Activated naive CD8-positive, alpha-beta T cell treated with anti-CD3 and anti-CD28 coated beads, Interleukin-2, amount 50 U/mL, for 24 hours (primary cell): Measurements from ENCODE around the gene PCDHGA5.
"Not testable (repeated sequence)": the region's sequence is repeated elsewhere in the genome, so short reads cannot be mapped to it uniquely, and the experiment has no call there.

Experiments
- ATAC-seq: fragments of 150-1000 bp; cut with Tn5 transposase; one replicate; pipeline ENCODE4 v1.10.0; 2021
- DNase-seq: peaks from one replicate; pipeline ENCODE4 v3.0.0; 2021
- H3K27ac Mint-ChIP-seq: one replicate; pipeline ENCODE4 v1.8.0; 2021; ENCODE audit warnings: mild to moderate bottlenecking, mixed read lengths
- H3K27me3 Mint-ChIP-seq: one replicate; pipeline ENCODE4 v1.8.0; 2021; ENCODE audit warnings: mixed read lengths
- H3K36me3 Mint-ChIP-seq: one replicate; pipeline ENCODE4 v1.8.0; 2021; ENCODE audit warnings: low read depth, mixed read lengths
- H3K4me1 Mint-ChIP-seq: one replicate; pipeline ENCODE4 v1.8.0; 2021; ENCODE audit warnings: mixed read lengths
- H3K4me3 Mint-ChIP-seq: one replicate; pipeline ENCODE4 v1.8.0; 2021; ENCODE audit warnings: mild to moderate bottlenecking, moderate library complexity, mixed read lengths
- H3K9me3 Mint-ChIP-seq: one replicate; pipeline ENCODE4 v1.8.0; 2021; ENCODE audit warnings: mixed read lengths

The PCDHGA5 gene

GRCh38 chr5:141366016-141366896, 2.3 kb downstream of the PCDHGA5 start:
- peaks cover 75% of the 10 kb centered on the region for H3K27me3 Mint-ChIP-seq
- H3K4me3 Mint-ChIP-seq = no peak overlapping the region
- DNase-seq (no peak), ATAC-seq (no peak)
- no peak overlapping the region for H3K27ac Mint-ChIP-seq
- H3K4me1 Mint-ChIP-seq = peaks cover 2% of the 10 kb centered on the region
- peaks cover 34% of the 10 kb centered on the region for H3K36me3 Mint-ChIP-seq
- H3K9me3 Mint-ChIP-seq = peaks cover 49% of the 10 kb centered on the region

DNA sequence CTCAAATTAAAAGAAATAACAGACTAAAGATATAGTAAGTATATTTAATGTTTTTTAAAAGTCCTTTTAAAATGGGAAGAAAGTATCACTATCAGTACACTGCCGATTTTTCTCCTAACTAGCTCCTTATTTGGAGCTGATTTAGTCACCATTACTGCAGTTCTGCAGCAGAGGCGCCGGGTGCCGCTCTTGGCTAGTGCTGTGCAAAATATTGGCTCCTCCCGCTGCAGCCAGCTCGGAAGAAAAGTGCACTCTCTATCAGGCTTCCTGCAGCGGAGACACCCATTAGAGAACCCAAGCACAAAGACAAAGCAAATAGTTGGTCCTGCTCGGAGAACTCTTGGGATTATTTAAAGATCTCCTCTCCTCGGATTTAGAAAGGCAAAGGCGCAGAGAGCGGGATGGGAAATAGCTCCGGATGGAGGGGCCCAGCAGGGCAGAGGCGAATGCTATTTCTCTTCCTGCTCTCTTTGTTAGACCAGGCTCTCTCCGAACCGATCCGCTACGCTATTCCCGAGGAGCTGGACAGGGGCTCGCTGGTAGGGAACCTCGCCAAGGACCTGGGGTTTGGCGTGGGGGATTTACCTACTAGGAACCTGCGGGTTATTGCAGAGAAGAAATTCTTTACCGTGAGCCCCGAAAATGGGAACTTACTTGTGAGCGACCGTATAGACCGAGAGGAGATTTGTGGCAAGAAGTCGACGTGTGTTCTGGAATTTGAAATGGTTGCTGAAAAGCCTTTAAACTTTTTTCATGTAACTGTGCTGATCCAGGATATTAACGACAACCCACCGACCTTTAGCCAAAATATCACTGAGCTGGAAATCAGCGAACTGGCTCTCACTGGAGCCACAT, 6.3 kb downstream of the PCDHGA5 start, which contains the start of gene PCDHGB3:
PCDHGB3 (plus strand) TSS at position 249 of the 855 bp plus-strand sequence; CDS start at position 402, 153 bp downstream.
- peak; percentile 13 for DNase-seq
- Mint-ChIP-seq H3K4me3 (peak within 1 kb of the TSS; percentile 62), H3K4me1 (peaks cover 2% of the 10 kb centered on the region), H3K27ac (no peak within 1 kb of the TSS), H3K36me3 (peaks cover 32% of the 10 kb centered on the region), H3K9me3 (peaks cover 43% of the 10 kb centered on the region), H3K27me3 (peaks cover 74% of the 10 kb centered on the region)
- peak; percentile 43 for ATAC-seq

DNA sequence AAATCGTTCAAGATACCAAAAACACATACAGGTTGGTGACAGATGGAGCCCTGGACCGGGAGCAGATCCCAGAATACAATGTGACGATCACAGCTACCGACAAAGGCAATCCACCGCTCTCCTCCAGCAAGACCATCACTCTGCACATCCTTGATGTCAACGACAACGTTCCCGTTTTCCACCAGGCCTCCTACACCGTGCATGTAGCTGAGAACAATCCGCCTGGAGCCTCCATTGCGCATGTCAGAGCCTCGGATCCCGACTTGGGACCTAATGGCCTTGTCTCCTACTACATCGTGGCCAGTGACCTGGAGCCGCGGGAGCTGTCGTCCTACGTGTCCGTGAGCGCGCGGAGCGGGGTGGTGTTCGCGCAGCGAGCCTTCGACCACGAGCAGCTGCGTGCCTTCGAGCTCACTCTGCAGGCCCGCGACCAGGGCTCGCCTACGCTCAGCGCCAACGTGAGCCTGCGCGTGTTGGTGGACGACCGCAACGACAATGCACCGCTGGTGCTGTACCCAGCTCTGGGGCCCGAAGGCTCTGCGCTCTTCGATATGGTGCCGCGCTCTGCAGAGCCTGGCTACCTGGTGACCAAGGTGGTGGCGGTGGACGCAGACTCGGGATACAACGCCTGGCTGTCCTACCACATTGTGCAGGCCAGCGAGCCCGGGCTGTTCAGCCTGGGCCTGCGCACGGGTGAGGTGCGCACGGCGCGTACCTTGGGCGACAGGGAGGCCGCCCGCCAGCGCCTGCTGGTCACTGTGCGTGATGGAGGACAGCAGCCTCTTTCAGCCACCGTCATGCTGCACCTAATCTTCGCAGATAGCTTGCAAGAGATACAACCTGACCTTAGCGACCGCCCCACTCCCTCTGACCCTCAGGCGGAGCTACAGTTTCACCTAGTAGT, 7.9 kb downstream of the PCDHGA5 start:
- Mint-ChIP-seq H3K4me1 (peaks cover 2% of the 10 kb centered on the region), H3K4me3 (no peak overlapping the region), H3K9me3 (peaks cover 45% of the 10 kb centered on the region), H3K27ac (no peak overlapping the region), H3K36me3 (peaks cover 30% of the 10 kb centered on the region), H3K27me3 (peaks cover 70% of the 10 kb centered on the region)
- DNase-seq = no peak
- ATAC-seq = no peak

- Mint-ChIP-seq H3K27ac (no peak within 1 kb of the TSS), H3K4me1 (peaks cover 2% of the 10 kb centered on the region), H3K27me3 (peaks cover 65% of the 10 kb centered on the region), H3K36me3 (peaks cover 33% of the 10 kb centered on the region), H3K4me3 (no peak within 1 kb of the TSS), H3K9me3 (peaks cover 48% of the 10 kb centered on the region)
- ATAC-seq (no peak), DNase-seq (no peak)
Measured at GRCh38 chr5:141373673-141374317, 9.8 kb downstream of the PCDHGA5 start, which contains the start of gene PCDHGA6. Gene PCDHGA6, plus strand, starts transcription at chr5:141373891. Its CDS starts 193 bp downstream, at chr5:141374084.

DNA sequence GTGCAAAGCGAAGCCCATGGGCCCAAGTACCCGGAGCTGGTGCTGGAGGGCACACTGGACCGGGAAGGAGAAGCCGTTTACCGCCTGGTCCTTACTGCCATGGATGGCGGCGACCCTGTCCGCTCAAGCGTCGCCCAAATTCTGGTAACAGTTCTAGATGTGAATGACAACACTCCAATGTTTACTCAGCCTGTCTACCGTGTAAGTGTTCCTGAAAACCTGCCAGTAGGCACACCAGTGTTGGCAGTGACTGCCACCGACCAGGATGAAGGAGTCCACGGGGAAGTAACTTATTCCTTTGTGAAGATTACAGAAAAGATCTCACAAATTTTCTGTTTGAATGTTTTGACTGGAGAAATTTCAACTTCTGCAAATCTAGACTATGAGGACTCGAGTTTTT, 10.7 kb downstream of the PCDHGA5 start:
- H3K4me3 Mint-ChIP-seq = no peak overlapping the region
- DNase-seq (no peak), ATAC-seq (no peak)
- no peak overlapping the region for H3K27ac Mint-ChIP-seq
- peaks cover 2% of the 10 kb centered on the region for H3K4me1 Mint-ChIP-seq
- H3K36me3 Mint-ChIP-seq = peaks cover 33% of the 10 kb centered on the region
- peaks cover 66% of the 10 kb centered on the region for H3K27me3 Mint-ChIP-seq
- H3K9me3 Mint-ChIP-seq = peaks cover 53% of the 10 kb centered on the region

DNA sequence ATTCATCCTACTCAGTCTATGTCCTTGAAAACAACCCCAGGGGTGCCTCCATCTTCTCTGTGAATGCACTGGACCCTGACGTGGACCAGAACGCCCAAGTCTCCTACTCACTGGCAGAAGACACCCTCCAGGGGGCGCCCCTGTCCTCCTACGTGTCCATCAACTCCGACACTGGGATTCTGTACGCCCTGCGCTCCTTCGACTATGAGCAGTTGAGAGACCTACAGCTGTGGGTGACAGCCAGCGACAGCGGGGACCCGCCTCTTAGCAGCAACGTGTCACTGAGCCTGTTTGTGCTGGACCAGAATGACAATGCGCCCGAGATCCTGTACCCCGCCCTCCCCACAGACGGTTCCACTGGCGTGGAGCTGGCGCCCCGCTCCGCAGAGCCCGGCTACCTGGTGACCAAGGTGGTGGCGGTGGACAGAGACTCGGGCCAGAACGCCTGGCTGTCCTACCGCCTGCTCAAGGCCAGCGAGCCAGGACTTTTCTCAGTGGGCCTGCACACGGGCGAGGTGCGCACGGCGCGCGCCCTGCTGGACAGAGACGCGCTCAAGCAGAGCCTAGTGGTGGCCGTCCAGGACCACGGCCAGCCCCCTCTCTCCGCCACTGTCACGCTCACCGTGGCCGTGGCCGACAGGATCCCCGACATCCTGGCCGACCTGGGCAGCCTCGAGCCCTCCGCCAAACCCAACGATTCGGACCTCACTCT, 11.6 kb downstream of the PCDHGA5 start:
- peaks cover 33% of the 10 kb centered on the region for H3K36me3 Mint-ChIP-seq
- H3K27ac Mint-ChIP-seq, H3K4me1 Mint-ChIP-seq, ATAC-seq, DNase-seq, H3K4me3 Mint-ChIP-seq: not testable (repeated sequence)
- H3K9me3 Mint-ChIP-seq = peaks cover 52% of the 10 kb centered on the region
- peaks cover 63% of the 10 kb centered on the region for H3K27me3 Mint-ChIP-seq

DNA sequence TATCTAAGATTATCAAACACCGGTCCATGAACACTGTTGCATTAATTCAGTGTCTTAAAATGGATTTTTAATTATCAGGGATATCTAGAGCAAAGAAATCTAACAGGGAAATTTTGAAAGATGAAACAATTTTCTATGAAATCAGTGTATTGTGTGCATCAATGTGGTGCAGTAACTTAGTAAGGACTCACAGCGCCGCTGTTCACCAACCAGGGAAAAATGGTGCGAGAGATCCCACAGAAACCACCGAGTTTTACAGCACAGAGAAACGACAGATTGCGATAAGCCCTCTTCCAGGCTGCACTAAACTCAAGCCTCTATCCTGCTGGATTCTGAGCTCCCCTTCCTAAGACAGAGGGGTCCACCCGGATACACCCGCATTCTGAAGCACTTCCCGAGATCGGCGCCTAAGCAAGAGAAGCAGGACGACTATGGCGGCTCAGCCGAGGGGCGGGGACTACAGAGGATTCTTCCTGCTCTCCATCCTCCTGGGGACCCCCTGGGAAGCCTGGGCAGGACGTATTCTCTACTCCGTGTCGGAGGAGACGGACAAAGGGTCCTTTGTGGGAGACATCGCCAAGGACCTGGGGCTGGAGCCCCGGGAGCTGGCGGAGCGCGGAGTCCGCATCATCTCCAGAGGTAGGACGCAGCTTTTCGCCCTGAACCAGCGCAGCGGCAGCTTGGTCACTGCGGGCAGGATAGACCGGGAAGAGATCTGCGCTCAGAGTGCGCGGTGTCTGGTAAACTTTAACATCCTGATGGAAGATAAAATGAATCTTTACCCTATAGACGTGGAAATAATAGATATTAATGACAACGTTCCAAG, 18.7 kb downstream of the PCDHGA5 start, which contains the start of gene PCDHGA7:
PCDHGA7 (plus strand) TSS at position 274 of the 826 bp plus-strand sequence; CDS start at position 432, 158 bp downstream.
- Mint-ChIP-seq H3K4me1 (no peaks in the 10 kb centered on the region), H3K9me3 (peaks cover 54% of the 10 kb centered on the region), H3K4me3 (peak within 1 kb of the TSS; percentile 55), H3K27me3 (peaks cover 69% of the 10 kb centered on the region), H3K36me3 (peaks cover 18% of the 10 kb centered on the region), H3K27ac (no peak within 1 kb of the TSS)
- DNase-seq (no peak), ATAC-seq (no peak)

GRCh38 chr5:141383345-141383744, 19.4 kb downstream of the PCDHGA5 start:
- no peak overlapping the region for H3K4me3 Mint-ChIP-seq
- peaks cover 55% of the 10 kb centered on the region for H3K9me3 Mint-ChIP-seq
- no peak for DNase-seq
- no peak overlapping the region for H3K27ac Mint-ChIP-seq
- H3K36me3 Mint-ChIP-seq = peaks cover 20% of the 10 kb centered on the region
- no peaks in the 10 kb centered on the region for H3K4me1 Mint-ChIP-seq
- H3K27me3 Mint-ChIP-seq = peaks cover 72% of the 10 kb centered on the region
- ATAC-seq = no peak

DNA sequence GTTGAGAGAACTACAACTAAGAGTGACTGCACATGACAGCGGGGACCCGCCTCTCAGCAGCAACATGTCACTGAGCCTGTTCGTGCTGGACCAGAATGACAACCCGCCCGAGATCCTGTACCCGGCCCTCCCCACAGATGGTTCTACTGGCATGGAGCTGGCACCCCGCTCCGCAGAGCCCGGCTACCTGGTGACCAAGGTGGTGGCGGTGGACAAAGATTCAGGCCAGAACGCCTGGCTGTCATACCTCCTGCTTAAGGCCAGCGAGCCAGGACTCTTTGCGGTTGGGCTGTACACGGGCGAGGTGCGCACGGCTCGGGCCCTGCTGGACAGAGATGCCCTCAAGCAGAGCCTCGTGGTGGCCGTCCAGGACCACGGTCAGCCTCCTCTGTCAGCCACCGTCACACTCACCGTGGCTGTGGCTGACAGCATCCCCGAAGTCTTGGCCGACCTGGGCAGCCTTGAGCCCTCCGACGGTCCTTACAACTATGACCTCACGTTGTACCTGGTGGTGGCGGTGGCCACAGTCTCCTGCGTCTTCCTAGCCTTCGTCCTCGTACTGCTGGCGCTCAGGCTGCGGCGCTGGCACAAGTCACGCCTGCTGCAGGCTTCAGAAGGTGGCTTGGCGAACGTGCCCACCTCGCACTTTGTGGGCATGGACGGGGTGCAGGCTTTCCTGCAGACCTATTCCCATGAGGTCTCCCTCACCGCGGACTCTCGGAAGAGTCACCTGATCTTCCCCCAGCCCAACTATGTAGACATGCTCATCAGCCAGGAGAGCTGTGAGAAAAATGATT, 20.7 kb downstream of the PCDHGA5 start:
- ATAC-seq (no peak), DNase-seq (no peak)
- H3K27me3 Mint-ChIP-seq = peaks cover 73% of the 10 kb centered on the region
- peaks cover 52% of the 10 kb centered on the region for H3K9me3 Mint-ChIP-seq
- no peak overlapping the region for H3K27ac Mint-ChIP-seq
- H3K4me3 Mint-ChIP-seq = no peak overlapping the region
- H3K36me3 Mint-ChIP-seq = peaks cover 24% of the 10 kb centered on the region
- H3K4me1 Mint-ChIP-seq = no peaks in the 10 kb centered on the region

DNA sequence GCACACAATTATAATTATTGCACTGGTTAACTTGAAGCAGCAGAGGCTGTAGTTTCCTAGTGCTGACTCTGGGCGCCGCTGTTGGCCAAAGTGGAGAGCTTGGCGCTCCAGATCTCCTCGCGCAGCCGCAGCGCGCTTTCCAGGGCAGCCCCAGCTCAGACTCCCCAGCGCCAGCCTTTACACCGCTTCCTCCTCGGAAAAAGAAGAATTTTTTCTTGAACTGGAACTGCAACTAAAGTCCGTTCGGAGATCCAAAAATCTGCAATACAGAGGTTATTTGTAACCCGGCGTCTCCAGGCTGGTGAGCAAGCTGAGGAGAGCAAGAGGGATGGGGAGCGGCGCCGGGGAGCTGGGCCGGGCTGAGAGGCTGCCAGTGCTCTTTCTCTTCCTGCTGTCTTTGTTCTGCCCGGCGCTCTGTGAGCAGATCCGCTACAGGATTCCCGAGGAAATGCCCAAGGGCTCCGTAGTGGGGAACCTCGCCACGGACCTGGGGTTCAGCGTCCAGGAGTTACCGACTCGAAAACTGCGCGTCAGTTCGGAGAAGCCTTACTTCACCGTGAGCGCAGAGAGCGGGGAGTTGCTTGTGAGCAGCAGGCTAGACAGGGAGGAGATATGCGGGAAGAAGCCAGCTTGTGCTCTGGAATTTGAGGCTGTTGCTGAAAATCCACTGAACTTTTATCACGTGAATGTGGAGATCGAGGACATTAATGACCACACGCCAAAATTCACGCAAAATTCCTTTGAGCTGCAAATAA, 23.8 kb downstream of the PCDHGA5 start, which contains the start of gene PCDHGB4:
PCDHGB4 (plus strand) TSS at position 142 of the 755 bp plus-strand sequence; CDS start at position 329, 187 bp downstream.
- Mint-ChIP-seq H3K36me3 (peaks cover 23% of the 10 kb centered on the region), H3K27me3 (peaks cover 71% of the 10 kb centered on the region), H3K9me3 (peaks cover 54% of the 10 kb centered on the region)
- not testable (repeated sequence) for ATAC-seq, H3K4me1 Mint-ChIP-seq, H3K27ac Mint-ChIP-seq, DNase-seq, H3K4me3 Mint-ChIP-seq

- peaks cover 71% of the 10 kb centered on the region for H3K27me3 Mint-ChIP-seq
- peaks cover 53% of the 10 kb centered on the region for H3K9me3 Mint-ChIP-seq
- no peaks in the 10 kb centered on the region for H3K4me1 Mint-ChIP-seq
- no peak for ATAC-seq
- peaks cover 24% of the 10 kb centered on the region for H3K36me3 Mint-ChIP-seq
- no peak overlapping the region for H3K27ac Mint-ChIP-seq
- H3K4me3 Mint-ChIP-seq = no peak overlapping the region
- DNase-seq = no peak
Measured at GRCh38 chr5:141388661-141389060, 24.7 kb downstream of the PCDHGA5 start.
